ENCODE data around the gene GPR107.
"Not testable (repeated sequence)": the region's sequence is repeated elsewhere in the genome, so short reads cannot be mapped to it uniquely, and the experiment has no call there.

Gene GPR107

DNA sequence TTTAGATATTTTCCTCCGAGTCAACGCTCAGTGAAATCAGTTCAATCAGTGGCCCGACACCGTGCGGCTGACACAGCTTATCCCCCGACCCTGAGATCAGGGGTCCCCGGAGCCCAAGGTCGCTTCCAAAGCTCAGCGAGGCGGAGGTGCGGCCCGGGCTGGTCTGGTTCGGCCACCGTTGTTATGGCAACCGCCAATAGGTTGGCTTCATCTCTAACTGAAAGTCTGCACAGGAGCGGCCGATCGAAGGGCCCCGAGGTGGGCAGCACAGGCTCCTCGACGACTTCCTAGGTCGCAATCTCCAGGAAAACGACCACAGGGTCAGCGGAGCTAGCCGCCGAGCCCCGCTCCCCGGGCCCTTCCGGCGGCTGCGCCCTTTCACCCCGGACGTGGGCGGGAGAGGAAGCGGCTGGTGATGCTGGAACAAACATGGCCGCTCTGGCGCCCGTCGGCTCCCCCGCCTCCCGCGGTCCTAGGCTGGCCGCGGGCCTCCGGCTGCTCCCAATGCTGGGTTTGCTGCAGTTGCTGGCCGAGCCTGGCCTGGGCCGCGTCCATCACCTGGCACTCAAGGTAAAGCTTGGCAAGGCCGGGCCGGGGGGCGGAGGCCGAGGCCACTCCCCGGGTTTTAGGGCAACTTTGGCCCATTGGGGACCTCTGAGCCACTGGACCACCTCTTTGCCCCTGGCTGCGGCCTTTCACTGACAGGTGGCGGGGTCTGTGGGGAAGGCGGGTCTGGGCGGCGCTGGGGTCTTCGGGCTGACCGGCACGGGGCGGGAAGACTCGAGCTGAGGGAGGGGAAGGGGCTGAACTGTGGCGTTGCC, at the start of gene GPR107:
Gene GPR107 (plus strand): TSS at position 403 of the 821 bp plus-strand sequence. CDS start 27 bp downstream, at position 430.
- DNase-seq, result no peak

DNA sequence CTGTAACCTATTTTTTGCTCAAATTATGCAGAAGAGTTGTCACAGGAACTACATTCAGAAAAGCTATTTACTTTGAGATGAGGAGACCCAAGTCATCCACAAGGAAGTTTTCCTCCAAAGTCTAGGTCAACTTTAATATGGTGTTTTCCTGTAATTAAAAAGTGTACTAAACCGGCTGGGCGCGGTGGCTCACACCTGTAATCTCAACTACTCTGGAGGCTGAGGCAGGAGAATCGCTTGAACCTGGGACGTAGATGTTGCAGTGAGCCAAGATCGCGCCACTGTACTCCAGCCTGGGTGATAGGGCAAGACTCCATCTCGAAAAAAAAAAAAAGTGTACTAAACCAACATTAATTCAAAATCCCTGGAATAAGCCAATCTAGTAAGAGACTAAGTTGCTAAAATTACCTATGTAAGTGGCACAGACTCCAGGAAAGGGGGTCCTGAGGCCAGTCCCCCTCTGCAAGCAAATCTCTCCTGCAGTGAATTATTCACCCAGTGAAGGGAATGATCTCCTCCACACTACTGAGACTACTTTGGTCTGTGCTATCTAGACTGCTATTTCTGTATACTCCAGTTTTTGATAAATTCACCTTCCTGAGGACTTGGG, 49.7 kb upstream of the GPR107 start:
- no peak for DNase-seq

DNA sequence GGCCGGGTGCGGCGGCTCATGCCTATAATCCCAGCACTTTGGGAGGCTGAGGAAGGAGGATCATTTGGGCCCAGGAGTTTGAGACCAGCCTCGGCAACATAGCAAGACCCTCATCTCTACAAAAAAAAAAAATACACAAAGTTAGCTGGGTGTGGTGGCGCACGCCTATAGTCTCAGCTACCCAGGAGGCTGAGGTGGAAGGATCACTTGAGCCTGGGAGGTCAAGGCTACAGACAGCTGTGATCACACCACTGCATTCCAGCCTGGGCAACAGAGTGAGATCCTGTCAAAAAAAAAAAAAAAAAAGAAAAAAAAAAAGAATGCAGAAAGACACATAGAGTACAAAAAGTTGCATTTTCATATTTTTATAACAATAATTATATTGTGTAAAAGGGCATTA, 46.8 kb upstream of the GPR107 start:
- DNase-seq, result not testable (repeated sequence)

DNA sequence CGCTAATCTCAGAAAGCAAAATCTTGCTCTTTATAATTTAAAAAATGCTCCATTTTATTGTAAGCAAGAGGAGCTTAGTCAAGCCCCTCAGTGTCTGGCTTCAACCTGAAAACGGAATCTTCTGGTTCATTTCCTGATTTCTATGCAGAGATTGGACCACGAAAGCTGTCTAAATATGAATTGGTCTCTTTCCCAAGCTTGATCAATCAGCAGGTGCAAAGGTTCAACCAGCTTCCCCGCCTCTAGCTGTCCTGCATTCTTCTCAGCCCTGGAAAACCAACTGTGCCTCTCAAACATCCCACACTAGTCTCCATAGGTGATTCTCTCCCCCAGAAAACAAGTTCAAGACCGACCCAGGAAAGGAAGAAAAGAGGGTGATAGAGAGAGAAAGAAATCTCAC, 45.2 kb upstream of the GPR107 start:
- no peak for DNase-seq

DNA sequence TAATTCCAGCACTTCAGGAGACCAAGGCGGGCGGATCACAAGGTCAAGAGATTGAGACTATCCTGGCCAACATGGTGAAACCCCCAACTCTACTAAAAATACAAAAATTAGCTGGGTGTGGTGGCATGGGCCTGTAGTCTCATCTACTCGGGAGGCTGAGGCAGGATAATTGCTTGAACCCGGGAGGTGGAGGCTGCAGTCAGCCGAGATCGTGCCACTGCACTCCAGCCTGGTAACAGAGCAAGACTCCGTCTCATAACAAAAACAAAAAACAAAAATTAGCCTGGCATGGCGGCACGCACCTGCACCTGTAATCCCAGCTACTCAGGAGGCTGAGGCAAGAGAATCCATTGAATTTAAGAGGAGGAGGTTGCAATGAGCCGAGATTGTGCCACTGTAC, 44.2 kb upstream of the GPR107 start:
- DNase-seq, result not testable (repeated sequence)

DNA sequence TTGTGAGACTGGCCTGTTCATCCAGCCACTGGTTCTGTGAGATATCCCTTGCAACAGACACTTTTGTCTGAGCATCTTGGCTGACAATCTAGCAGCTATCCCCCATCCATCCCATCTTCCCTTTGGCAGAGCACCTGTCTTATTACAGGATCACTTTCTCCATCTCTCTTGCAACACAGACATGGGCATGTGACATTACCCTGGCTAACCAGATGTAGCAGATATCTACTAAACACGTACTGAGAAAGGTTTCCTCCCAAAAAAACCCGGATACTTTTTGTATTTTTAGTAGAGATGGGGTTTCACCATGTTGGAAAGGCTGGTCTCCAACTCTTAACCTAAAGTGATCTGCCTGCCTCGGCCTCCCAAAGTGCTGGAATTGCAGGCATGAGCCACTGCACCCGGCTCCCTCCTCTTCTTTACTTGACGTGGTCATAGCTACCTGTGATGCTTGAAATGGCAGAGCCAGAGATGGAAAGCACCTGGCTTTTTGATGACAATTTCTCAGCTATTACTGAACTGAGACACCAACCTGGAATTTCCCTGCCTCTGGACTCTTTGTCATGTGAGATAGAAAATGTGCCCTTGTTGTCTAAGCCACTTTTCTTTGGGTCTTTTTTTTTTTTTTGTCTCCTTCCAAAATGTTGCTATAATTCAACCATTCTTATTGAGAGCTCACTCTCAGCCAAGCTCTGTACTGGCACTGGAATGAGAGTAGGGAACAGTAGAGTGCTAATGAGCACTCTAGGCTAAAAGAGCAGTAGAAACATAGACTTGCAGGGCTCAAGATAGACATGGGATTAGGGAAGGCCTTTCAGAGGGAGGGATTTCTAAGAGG, 43.3 kb upstream of the GPR107 start:
- DNase-seq, result no peak

DNA sequence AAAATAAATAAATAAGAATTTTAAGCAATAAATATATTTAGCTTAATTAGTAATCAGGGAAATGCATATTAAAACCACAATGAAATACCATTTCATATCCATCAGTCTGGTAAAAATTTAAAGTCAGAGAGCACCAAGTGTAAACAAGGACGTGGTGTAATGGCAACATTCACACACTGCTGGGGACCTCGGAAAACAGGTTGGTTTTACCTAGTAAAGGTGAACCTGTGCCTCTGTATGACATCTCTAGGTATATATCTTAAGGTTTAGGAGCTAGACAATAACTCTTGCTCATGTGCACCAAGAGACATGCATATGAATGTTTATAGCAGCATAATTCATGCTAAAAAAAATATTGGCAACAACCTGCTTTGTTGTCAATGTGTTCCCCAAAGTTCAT, 40.4 kb upstream of the GPR107 start:
- DNase-seq, result no peak

DNA sequence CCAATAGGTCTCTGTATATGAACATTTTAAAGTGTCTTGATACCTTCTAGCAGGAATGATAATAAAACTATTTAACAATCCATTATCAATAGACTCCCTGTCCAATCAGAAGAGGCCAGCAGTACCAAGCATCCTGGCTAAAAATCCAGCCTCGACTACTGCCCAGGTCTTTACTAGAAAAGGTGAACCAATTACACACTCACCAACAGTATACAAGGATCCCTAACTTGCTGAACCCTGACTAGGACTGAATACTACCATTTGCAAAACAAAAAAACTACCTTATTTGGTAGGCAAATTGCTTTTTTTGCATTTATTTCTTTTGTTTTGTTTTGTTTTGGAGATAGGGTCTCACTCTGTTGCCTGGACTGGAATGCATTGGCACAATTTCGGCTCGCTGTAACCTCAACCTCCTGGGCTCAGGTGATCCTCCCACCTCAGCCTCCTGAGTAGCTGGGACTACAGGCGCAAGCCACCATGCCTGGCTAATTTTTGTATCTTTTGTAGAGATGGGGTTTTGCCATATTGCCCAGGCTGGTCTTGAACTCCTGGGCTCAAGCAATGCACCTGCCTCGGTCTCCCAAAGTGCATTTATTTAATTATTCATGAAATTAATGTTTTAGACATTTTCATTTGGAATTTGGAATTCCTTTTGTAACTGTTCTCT, 38.2 kb upstream of the GPR107 start:
- DNase-seq, result no peak

DNA sequence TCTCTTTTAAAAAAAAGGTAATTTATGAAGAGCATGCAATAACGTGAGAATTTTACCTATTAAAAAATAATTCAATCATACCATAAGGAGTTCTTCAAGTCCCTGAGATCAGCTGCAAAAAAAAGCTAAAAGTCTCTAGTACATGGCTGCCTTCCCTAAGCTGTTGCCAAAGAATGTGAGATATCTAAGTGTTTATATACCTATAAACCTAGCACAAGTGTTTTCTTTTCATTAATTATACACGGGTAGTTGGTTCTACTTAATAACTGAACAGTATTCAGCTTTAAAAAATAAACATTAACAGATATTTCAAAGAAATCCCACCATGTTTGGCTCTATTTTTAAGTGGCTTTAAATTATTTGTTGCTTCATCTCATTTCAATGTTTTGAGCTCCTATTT, 36.6 kb upstream of the GPR107 start:
- DNase-seq, result no peak

DNA sequence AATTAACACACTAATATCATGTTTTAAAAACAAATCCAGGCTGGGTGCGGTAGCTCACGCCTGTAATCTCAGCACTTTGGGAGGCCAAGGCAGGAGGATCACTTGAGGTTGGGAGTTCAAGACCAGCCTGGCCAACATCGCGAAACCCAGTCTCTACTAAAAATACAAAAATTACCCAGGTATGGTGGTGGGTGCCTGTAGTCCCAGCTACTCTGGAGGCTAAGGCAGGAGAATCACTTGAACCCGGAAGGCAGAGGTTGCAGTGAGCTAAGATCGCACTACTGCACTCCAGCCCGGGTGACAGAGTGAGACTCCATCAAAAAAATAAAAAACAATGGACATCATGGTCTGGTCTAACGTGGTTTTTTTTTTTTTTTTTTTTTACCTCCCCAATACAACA, 36.2 kb upstream of the GPR107 start:
- DNase-seq, result not testable (repeated sequence)

DNA sequence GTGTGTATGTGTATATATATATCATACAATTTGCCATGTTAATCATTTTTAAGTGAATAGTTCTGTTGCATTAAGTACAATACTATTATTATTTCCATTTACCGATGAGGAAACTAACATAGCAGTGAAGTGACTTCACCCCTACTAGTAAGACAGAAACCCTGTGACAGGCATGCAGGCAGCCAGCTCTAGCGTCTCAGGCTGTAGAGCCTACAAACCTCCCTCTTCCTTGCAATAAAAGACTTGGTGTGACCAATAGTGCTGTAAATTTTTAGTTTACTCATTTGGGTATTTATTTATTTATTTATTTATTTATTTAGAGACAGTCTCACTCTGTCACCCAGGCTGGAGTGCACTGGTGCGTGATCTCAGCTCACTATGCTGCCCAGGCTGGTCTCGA, 35.4 kb upstream of the GPR107 start:
- no peak for DNase-seq

DNA sequence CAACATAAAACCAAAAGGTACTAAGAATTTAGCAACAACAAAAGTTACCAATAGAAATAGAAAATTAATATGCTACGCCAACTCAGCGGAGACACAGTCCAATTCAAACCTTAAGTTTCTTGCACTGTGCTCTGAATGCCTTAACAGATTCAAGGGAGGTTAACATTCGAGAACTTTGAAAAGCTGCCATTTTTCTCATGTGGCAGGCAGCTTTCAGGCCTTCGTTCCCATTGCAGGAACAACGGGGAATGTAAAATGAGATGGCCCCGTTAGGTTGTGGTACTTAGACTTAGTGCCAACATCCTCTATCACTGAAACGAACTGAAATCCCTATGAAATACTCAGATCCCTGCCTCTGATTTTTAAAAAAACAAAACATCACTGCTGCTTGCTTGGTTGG, 33.1 kb upstream of the GPR107 start:
- DNase-seq, result no peak

DNA sequence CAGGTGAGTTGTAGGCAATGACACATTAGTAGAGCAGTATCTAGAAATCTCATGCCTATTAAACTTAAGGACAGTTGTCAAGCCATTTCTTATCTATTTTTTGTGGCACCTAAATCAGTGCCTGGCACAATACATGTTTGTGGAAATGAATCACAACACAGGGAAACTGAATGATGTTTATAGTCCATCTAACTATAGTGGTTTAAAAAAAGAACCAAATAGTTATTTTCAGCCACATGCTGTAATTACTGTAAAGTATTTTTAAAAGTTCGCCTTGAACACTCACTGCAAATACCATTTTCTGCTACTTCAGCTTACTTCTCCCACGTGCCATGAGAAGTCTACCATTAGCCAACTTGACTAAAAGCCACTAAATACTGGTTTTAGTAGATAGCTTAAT, 32.6 kb upstream of the GPR107 start:
- no peak for DNase-seq

DNA sequence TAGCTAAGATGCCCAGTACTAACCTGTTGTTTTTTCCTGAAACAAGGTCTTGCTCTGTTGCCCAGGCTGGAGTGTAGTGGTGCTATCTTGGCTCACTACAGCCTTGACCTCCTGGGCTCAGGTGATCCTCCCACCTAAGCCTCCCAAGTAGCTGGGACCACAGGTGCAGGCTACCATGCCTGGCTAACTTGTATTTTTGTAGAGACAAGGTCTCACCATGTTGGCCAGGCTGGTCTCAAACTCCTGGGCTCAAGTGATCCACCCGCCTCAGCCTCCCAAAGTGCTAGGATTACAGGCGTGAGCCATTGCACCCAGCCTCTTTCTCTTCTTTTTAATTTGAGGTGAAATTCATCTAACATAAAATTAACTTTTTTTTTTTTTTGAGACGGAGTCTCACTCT, 31.9 kb upstream of the GPR107 start:
- not testable (repeated sequence) for DNase-seq

DNA sequence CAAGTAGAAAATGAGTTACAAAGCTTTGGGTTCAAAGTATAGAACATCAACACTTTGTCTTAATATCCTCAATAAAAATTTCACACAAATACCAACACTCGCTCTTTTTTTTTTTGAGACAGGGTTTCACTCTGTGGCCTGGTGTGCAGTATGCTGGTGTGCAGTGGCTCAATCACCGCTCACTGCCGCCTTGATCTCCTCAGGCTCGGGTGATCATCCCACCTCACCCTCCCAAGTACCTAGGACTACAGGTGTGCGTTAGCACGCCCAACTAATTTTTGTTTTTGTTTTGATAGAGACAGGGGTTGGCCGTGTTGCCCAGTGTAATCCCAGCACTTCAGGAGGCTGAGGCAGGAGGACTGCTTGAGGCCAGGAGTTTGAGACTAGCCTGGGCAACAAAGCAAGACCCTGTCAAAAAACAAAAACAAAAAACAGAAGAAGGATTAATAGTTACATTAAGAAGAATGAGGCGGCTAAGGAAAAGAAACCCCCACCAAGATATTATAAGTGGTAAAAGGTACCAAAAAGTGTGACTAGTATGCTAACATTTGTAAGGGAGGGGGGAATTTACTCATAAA, 31.1 kb upstream of the GPR107 start:
- DNase-seq, result no peak

DNA sequence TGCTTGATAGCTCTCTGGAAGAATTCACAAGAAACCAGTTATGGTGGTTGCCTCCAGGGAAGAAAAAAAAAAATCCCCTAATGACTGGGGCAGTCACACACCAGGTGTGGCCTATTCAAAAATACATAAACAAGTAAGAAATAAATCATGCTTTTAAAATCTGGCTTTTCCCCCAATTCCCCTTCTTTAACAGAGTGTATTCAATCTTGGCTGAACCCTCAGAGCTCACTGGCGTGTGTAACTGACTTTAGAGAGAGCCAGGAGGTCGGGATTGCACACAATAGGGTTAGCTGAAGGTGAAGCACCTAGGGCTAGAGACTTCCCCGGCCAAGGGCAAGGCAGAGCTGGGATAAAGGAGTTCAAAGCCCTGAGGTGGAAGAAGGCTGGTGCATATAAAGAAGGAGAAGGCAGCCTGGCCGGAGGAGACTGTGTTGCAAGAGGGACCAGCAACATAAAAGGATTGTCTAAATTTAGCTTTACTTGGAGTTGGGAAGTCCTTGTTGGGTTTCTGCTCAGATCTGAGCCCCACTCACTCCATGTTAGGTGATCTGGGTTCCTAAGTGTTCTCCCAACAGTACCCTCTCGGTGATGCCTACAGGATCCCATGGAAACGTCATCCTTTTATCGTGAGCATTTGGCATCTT, 30.4 kb upstream of the GPR107 start:
- no peak for DNase-seq

DNA sequence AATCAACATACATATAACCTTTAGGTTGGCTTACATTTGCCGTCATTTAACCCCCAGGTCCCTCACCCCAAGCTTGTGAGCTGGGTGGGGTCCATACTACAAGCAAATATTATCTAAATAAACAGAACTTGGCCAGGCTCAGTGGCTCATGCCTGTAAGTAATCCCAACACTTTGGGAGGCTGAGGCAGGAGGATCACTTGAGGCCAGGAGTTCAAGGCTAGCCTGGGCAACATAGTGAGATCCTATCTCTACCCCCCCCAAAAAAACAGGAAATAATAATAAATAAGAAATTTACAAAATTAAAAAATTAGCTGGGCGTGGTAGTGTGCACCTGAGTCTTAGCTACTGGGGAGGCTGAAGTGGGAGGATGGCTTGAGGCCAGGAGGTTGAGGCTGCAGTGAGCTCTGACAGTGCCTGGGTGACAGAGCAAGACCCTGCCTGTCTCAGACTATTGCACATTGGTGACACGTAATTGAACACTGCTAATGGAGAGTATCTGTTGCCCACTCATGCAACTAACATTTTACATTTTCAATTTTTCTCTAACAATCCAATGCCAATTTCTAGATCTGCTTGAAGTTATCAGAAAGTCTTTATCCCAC, 29.6 kb upstream of the GPR107 start:
- no peak for DNase-seq

DNA sequence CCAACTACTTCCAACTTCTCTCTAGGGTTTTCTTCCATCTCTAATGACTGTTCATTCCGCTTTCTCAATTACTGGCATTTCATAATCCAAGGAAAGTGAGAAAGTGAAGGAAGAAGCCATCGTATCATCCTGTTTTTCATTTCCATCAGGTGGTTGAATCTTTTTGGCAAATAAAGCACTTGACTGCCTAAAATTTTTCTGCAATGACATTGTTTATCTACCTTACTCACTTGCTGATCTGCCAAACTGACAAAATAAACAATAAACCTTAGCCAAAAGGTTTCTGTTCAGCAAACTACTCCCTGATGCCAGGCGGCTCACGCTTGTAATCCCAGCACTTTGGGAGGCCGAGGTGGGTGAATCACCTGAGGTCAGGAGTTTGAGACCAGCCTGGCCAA, 29.1 kb upstream of the GPR107 start:
- DNase-seq, result no peak

DNA sequence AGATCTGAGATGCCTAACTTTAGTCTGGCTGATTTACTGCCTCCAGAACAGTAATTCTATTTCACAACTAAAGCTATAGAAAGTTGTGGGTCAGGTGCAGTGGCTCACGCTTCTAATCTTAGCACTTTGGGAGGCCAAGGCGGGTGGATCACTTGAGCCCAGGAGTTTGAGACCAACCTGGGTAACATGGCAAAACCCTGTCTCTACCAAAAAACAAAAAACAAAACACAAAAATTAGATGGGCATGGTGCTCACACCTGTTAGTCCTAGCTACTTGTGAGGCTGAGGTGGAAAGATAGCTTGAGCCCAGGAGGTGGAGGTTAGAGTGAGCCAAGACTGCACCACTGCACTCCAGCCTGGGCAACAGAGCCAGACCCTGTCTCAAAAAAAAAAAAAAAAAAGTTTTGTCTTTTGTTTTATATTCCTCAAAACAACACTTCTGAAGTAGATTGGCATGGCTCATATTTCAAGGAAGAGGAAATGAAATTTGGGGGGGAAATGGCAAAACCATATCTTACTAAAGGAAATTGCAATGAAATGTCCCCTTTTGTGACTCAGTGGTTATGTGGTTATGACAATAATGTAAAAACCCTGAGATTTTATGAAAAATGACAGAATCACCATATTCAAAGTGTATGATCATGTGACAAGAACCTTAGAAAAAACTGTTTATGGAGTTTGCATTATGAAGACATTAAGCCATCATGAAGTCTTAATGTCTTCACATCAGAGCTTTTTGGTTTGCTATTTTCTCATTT, 26.9 kb upstream of the GPR107 start:
- no peak for DNase-seq

DNA sequence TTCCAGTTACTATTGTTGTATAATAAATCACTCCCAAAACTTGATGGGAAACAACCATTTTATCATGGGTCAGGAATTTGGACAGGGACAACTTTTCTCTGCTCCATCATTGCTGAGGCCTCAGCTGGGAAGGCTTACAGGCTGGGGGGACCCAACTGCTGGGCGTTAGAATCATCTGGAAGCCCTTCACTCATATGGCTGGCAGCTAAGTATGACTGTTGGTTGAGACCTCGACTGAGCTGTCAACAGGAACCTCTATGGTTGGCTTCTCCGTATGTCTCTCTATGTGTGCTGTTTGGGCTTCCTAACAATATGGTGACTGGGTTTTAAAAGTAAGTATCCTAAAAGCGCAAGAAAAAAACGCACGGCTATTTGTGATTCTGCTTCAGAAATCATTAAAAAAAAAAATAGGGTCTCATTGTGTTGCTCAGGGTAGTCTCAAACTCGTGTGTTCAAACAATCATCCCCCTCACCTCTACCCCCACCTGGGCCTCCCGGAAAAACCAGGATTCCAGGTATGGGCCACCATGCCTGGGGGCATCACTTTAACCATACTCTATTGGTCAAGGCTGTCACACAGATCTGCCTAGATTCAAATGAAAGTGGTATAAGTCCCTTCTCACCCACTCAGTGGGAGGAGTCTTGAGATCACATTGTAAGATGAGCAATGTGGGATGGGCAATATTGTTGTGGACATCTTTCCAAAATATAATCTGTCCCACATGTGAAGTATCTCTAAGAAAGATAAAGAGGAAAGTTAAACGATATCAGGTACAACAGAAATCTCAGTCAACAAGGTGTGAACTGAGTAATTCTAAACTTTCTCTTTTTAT, 26.0 kb upstream of the GPR107 start:
- no peak for DNase-seq
